MV-4-11 (cell line): ENCODE results near the gene STARD10.

Source experiments
- DNase-seq: peaks from one replicate; lab custom pipeline; 2025; lab: John Stamatoyannopoulos, UW

STARD10 gene

DNA sequence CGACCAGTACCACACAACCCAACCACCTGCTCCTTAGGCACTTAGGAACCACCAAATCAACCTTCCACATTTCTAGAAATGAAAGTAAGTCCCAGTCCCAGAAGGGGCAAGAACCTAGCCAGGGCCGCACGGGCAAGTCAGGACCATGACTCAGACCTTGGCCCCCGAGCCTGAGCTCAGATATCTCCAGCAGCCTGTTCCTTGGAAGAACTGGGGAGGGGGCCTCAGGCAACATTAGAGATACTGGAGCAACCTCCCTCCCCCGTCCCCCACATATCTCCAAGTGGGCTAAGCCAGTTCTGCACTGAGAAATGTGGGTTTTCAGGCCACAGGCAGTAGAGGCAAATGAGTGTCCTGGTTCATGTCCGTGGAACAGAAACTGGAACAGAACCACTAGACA lies 49.4 kb downstream of the STARD10 start:
- peak; percentile 28 for DNase-seq

DNA sequence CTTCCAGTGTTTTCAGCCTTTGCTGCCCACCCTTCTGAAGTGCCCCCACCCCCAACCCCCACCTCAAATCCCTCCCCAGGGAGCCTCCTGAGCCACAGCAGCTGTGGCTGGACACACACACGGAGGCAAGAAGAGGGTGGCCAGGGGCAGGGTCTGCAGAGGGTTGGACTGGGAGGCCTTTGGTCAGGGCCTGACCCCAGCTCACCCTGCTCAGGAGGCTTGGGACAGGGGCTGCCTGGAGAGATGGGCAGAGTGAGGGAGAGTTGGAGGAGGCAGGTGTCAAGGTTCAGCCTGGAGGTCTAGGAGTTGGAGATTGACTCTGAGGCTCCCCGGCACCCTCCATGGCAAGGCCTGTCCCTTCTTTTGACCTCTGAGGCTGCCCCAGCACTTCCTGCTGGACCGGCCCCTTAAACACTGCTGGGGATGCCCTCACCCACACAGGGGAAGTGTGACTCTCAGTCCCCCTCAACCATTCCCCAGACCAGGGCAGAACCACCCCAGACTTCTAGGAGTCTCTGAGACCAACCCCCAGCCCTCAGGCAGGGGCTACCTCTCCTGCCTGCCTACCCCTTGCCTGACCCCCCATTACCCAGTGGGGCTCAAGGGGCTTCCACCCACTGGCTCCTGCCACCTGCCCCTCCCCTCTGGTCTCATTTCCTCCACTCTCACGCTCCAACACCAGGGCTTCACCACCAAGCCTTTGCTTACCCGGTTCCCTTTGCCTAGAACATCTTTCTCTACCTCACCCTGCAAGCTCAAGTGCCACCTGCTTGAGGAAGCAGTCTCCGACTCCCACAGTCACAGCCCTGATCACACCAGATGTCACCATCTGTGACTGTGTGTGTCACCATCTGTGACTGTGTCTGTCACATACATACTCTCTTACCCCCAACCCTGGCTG lies 50.3 kb downstream of the STARD10 start:
- DNase-seq = peak; percentile 76

DNA sequence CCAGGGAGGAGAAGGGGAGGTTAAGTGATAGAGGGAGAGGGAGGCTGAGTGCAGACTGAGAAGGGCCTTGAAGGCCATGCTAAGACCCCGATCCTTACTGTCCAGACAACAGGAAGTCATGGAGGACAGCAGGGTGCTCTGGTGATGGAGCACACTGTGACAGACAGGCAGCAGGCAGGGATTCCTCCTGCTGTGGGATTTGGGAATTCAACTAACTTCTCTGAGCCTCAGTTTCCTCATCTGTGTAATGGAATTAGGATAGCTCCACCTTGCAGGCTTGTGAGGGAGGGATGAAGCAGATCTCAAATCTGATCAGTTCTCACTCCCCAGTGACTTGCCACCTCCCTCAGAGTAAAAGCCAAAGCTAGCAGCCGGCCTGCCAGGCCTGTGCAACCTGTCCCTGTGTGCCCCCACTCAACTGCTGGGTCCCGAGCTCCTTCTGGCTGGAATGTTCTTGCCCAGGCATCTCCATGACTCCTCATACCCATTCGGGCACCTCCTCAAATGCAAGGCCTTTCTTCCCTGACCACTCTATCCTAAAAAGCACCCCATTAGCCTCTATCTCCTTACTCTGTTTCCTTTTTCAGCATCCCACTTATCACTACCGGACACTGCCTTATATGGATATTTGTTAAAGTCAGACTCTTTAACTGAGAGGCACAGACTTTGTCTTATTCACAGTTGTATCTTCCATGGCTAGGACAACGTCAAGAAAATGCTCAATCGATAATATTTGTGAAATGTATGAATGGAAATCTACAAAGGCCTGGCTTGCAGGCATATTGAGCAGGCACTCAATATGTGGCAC lies 51.1 kb downstream of the STARD10 start:
- DNase-seq = no peak

- peak; percentile 28 for DNase-seq
These were observed 51.9 kb downstream of the STARD10 start for GRCh38 chr11:72741849-72742512.

- peak; percentile 88 for DNase-seq
These were observed 52.4 kb downstream of the STARD10 start for GRCh38 chr11:72741429-72741833.

- DNase-seq = no peak
These were observed 53.1 kb downstream of the STARD10 start for GRCh38 chr11:72740562-72741428.

DNA sequence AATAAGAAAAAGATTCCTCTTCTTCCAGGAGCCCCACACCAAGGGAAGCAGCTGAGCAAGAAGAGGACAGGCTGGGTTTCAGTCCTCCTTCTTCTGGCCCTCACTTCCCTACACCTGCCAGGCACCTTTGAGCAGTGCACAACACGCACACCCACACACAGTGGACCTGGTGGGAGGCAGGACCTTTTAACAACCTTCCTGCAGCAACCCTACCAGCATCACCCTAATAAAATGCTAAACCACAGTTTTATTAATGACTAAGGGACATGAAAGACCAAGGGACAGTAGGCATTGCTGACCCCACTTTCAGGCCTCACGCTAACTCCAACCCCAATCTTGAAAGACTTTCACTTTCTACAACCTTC lies 53.8 kb downstream of the STARD10 start:
- DNase-seq = no peak

GRCh38 chr11:72739240-72740059 lies 54.4 kb downstream of the STARD10 start:
- DNase-seq = no peak

GRCh38 chr11:72738199-72739141 lies 55.4 kb downstream of the STARD10 start:
- DNase-seq = peak; percentile 74

DNA sequence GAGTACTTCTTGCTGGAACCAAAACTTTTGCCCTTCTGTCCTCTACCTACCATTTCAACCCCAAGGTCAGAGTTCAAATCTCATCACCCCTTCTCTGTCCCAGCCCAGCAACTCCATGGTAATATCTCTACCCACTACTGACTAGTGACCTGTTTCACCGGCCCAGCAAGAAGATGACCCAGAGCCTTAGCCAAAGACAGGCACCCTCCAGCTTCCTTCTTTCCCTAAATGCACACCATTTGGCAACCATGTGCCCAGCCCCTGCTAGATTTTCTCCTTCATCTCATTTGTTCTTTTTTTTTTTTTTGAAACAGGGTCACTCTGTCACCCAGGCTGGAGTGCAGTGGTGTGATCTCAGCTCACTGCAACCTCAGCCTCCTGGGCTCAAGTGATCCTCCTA lies 56.5 kb downstream of the STARD10 start:
- no peak for DNase-seq

GRCh38 chr11:72736452-72737069 lies 57.3 kb downstream of the STARD10 start:
- peak; percentile 94 for DNase-seq

DNA sequence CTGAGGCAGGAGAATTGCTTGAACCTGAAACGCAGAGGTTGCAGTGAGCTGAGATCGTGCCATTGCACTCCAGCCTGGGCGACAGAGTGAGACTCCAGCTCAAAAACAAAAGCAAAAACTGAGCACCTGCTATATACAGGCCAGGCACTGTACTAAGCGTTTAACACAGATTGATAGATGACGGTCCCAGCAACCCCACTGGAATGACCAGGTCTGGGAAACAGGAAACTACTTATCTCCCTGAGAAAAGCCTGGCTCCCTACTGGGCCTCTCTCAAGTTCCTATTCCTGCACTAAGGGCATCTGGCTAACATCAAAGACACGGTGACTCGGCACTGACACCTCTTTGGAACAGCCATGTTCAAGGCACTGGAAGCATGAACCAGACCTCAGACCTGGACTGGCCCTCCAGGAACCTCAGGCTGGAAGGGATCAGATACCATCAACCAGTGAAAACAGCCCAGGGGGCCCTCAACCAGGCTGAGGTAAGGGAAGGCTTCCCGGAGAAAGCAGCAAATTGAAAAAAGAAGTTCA lies 58.3 kb downstream of the STARD10 start:
- DNase-seq = no peak

- no peak for DNase-seq
These were observed 61.5 kb downstream of the STARD10 start for GRCh38 chr11:72732329-72732728.

- DNase-seq = peak; percentile 64
These were observed 63.1 kb downstream of the STARD10 start for GRCh38 chr11:72730737-72731136.

DNA sequence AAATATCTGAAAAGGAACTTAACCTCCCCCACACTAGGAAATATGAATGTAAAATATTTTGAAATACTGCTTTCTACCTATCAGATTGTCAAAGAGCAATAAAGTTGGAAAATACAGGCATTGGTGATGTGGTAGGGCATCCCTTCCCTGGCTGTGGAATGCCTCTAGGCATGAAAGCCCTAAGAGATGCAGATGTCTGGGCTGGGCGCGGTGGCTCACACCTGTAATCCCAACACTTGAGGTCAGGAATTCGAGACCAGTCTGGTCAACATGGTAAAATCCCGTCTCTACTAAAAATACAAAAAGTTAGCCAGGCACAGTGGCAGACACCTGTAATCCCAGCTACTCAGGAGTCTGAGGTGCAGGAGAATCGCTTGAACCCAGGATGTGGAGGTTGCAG lies 63.6 kb downstream of the STARD10 start:
- DNase-seq = no peak

GRCh38 chr11:72727521-72727920 lies 66.3 kb downstream of the STARD10 start:
- peak; percentile 65 for DNase-seq

DNA sequence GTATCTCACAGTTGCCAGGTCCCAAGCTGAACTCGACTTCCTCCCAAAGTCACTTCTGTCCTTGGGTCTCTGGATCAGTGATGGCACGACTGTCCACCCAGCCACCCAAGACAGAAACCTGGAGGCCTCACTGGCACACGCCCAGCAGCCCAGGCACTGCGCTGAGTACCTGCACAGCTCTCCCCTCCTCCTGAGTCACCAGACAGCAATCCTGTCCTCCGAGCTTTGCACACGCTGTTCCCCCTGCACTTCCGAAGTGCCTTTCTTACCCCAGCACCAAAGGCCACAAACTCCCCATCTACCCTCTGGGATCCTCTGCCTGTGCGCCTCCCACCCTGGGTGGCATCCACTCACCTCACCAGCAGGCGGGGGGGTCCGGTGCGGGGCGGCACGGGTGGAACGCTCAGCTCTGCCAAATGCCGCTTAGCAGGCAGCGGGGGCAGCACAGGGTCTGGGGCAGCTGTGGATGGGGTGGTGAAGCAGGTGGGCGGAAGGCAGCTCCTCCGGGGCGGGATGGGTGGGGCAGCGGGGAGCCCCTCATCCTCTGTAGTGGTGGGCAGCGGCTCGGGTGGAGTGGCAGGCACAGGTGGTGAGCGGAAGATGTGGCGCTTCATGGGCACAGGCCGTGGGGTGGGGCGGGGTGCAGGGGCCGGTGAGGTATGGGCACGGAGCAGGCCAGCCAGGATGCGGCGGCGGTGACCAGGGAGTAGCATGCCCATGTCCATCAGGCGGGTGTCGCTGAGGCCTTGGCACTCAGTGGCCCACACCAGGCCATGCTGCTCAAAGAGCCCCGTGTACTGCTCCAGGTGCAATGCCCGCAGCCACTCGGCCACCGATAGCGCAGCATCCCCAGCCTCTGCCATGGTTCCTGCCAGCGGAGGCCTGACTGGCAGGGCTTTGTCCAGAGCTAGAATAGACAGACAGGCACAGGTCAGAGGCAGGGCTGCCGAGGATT lies 67.3 kb downstream of the STARD10 start:
- no peak for DNase-seq

DNA sequence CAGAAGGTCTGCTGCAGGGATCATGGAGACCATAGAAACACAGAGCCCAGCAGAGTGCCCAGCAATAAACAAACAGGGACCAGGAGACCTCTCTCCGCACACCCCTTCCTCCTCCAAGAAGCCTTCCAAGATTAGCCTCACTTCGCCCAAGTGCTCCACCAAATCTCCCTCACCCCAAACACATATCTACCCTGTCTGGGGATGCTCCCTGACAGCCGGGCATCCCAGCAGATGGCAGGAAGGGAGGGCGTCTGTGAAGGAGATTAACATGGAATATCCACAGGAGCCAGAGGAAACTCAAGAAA lies 68.2 kb downstream of the STARD10 start:
- DNase-seq = no peak
